Mesothelial cell of epicardium (in vitro differentiated cells): ENCODE measurements around the gene OR2T6. TPM values are rescaled to one million over a fixed set of nuclear protein-coding genes. Genes with fewer than 3 reads are reported as not detected.

Experiments used
- DNase-seq, 2 experiments: peaks; one replicate each; pipeline ENCODE4 v3.0.0; 2021; ENCODE audit warnings: low spot score in 2 of 2; ENCODE audit not compliant: unreplicated experiment in 2 of 2
- H3K27ac Mint-ChIP-seq: 2 replicates; pipeline ENCODE4 v1.8.0; 2021; ENCODE audit warnings: mixed read lengths
- H3K27me3 Mint-ChIP-seq: 2 replicates; pipeline ENCODE4 v1.8.0; 2021; ENCODE audit warnings: low read depth, mixed read lengths
- H3K36me3 Mint-ChIP-seq: 2 replicates; pipeline ENCODE4 v1.8.0; 2021; ENCODE audit warnings: mixed read lengths
- H3K4me1 Mint-ChIP-seq: 2 replicates; pipeline ENCODE4 v1.8.0; 2021; ENCODE audit warnings: mixed read lengths
- H3K4me3 Mint-ChIP-seq: 2 replicates; pipeline ENCODE4 v1.8.0; 2021; ENCODE audit warnings: mild to moderate bottlenecking, moderate library complexity, mixed read lengths
- H3K9me3 Mint-ChIP-seq: 2 replicates; pipeline ENCODE4 v1.8.0; 2021; ENCODE audit warnings: mixed read lengths
- total RNA-seq: library from RNA; stranded (reverse); gene quantifications from 3 replicates; pipeline ENCODE4 v1.2.1, GENCODE V29; 2021
- TF ChIP-seq, protein P1 (sequence below): fragments of 200-600 bp; sonication (generic); IDR thresholded peaks from one replicate; pipeline ENCODE4 v1.5.0; 2021; ENCODE audit warnings: antibody characterized with exemption; ENCODE audit not compliant: unreplicated experiment

OR2T6 gene
- total RNA-seq, 1 donor from 2014 or later = not detected

DNA sequence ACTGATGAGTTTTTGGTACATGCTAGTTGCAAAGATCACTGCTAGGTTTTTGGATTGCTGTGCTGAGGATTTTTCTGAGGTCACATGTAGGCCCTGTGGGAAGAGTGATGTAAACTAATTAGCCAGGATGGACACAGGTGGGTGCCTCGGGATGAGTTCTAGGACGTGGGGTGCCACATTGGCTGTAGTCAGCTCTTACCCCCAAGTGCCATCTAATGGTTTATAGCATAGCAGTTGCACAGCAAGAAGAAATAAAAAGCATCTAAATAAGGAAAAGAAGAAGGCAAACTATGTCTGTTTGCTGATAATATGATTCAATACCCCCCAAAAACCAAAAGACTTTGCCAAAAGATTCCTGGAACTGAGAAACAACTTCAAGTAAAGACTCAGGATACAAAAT lies 17.5 kb downstream of the OR2T6 start:
- H3K27me3 Mint-ChIP-seq = no peaks in the 10 kb centered on the region
- H3K27ac Mint-ChIP-seq = no peak overlapping the region
- H3K4me1 Mint-ChIP-seq = no peaks in the 10 kb centered on the region
- TF ChIP-seq, protein P1, sequence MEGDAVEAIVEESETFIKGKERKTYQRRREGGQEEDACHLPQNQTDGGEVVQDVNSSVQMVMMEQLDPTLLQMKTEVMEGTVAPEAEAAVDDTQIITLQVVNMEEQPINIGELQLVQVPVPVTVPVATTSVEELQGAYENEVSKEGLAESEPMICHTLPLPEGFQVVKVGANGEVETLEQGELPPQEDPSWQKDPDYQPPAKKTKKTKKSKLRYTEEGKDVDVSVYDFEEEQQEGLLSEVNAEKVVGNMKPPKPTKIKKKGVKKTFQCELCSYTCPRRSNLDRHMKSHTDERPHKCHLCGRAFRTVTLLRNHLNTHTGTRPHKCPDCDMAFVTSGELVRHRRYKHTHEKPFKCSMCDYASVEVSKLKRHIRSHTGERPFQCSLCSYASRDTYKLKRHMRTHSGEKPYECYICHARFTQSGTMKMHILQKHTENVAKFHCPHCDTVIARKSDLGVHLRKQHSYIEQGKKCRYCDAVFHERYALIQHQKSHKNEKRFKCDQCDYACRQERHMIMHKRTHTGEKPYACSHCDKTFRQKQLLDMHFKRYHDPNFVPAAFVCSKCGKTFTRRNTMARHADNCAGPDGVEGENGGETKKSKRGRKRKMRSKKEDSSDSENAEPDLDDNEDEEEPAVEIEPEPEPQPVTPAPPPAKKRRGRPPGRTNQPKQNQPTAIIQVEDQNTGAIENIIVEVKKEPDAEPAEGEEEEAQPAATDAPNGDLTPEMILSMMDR = no peak
- no peak overlapping the region for H3K4me3 Mint-ChIP-seq
- peaks cover 88% of the 10 kb centered on the region for H3K9me3 Mint-ChIP-seq
- H3K36me3 Mint-ChIP-seq = peaks cover 2% of the 10 kb centered on the region
- DNase-seq = no peak

DNA sequence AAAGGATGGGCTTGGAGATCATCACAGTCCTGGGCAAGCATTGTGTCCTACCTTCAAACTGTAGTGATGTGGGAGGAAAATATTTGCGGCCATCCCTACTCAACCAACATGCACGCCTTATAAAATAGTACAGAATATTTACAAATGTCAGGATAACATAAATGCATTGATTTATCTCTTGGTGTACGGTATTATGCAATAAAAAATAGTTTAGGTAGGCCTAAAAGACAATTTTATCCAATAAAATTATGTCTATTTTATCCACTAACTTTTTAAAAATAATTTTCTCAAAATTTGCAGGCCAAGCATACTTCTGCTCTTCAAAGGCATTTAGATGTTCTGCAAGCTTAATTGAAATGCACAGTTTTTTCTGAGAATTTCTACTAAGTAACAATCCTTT lies 27.2 kb downstream of the OR2T6 start, which contains the start of gene OR2T1:
Gene OR2T1 (plus strand): TSS at position 301 of the 400 bp plus-strand sequence. CDS start 3,100 bp downstream, outside the sequence.
- H3K4me1 Mint-ChIP-seq = no peaks in the 10 kb centered on the region
- peaks cover 57% of the 10 kb centered on the region for H3K9me3 Mint-ChIP-seq
- no peak within 1 kb of the TSS for H3K4me3 Mint-ChIP-seq
- H3K36me3 Mint-ChIP-seq = peaks cover 4% of the 10 kb centered on the region
- DNase-seq = no peak
- no peaks in the 10 kb centered on the region for H3K27me3 Mint-ChIP-seq
- no peak within 1 kb of the TSS for H3K27ac Mint-ChIP-seq
- TF ChIP-seq, protein P1 = no peak

DNA sequence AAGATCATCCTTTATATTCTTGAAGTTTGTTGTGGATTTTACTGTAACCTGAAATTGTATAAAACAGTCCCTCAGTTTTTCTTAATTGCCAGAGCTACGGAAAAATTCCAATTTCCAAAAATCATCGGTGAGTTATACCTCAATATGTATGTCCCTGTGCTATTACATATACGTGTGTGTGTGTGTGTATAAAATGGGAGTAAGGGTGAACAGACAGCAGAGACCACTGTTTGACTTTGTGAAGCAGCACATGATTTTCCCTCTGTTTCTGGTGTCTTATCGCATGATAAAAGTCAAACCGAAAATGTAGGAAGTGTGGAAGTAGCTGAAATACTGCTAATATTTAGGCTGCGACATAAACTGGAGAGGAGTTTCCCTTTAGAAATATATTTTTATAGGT lies 28.5 kb downstream of the OR2T6 start:
- no peak overlapping the region for H3K27ac Mint-ChIP-seq

GRCh38 chr1:248406721-248407692 lies 31.5 kb downstream of the OR2T6 start:
- Mint-ChIP-seq H3K36me3 (peaks cover 4% of the 10 kb centered on the region), H3K4me1 (no peaks in the 10 kb centered on the region), H3K27ac (no peak overlapping the region), H3K4me3 (no peak overlapping the region), H3K27me3 (no peaks in the 10 kb centered on the region), H3K9me3 (peaks cover 61% of the 10 kb centered on the region)
- no peak for DNase-seq
- TF ChIP-seq, protein P1 = no peak

More for the DNA sequence above, 28.5 kb downstream of the OR2T6 start:
- Mint-ChIP-seq H3K9me3 (peaks cover 55% of the 10 kb centered on the region), H3K27me3 (no peaks in the 10 kb centered on the region), H3K4me1 (no peaks in the 10 kb centered on the region), H3K36me3 (peaks cover 4% of the 10 kb centered on the region), H3K4me3 (no peak overlapping the region)
- TF ChIP-seq, protein P1 = no peak
- DNase-seq = no peak

- TF ChIP-seq, protein P1 = no peak
- Mint-ChIP-seq H3K9me3 (peaks cover 70% of the 10 kb centered on the region), H3K27ac (no peak overlapping the region), H3K4me3 (no peak overlapping the region), H3K36me3 (no peaks in the 10 kb centered on the region), H3K27me3 (no peaks in the 10 kb centered on the region), H3K4me1 (no peaks in the 10 kb centered on the region)
- no peak for DNase-seq
Measured at GRCh38 chr1:248416226-248416625, 40.7 kb downstream of the OR2T6 start.
